Measurements from ENCODE around the gene SFXN3.
A peak's percentile ranks its signal among the peaks of the same experiment; 100 is the strongest.

Gene SFXN3

DNA sequence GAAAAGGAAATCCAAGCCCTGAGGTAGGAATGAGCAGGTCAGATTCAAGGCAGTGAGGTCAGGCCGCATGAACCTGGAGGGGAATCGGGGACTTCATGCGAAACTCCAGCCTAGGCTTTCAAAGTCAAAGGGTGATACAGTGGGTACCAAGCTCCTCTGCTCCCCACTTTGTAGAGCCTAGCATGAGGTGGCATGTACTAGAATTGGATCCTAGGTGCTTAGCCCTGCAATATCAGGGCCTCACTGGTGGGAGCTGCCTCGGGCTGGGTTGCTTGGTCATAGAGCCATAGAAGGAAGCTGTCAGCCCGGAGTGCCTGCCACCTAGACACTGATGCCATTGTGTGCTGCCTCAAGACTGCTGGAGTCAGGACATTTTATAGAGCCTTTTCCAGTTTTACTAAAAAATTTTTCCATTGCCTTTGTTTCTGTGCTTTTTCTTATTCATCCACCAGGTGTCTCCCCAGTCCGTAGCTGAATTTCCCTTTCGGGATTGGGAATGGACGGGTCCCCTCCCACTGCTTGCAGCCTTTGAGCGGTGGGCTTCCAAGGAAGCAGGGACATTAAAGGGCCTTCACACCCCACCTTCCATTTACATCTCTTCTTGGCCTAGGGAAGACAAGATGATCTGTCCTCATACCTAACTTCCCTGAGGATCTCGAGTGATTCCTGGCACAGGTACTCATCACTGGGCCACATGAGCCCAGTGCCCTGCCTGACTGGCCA is 36.9 kb upstream of the SFXN3 start:
- FAIRE-seq: no peak
- no peak for DNase-seq (ENCODE audit: insufficient read length)
- TF ChIP-seq POLR2A (IDR thresholded peaks at IDR 0.05; ENCODE audit: low read depth, low read length) (no peak), POLR2AphosphoS5 (IDR thresholded peaks at IDR 0.05; ENCODE audit: low read depth, low read length) (no peak), TAF1 (IDR thresholded peaks at IDR 0.05; ENCODE audit: borderline replicate concordance, low read depth, low read length) (no peak)

DNA sequence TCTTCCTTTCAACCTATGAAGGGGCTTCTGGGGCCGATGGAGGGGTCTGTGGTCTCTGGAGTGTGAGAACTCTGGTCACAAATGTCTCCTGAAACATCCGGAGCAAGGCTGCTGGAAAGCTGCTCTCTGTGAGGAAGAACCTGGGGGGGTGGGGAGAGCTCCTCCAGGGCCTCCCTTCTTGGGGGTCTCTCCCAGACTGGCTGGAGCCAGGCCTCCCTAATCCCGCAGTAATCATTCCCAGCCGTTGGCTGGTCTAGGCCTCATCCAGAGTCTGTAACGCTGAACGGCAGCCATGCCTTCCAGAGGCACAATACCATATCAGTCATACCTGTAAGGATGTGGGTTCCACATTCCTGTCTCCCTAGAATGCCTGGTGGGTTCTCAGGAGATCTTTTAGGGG is 35.9 kb upstream of the SFXN3 start:
- TF ChIP-seq POLR2AphosphoS5 (IDR thresholded peaks at IDR 0.05; ENCODE audit: low read depth, low read length): no peak
- no peak for TF ChIP-seq POLR2A (IDR thresholded peaks at IDR 0.05; ENCODE audit: low read depth, low read length)
- FAIRE-seq (no peak), DNase-seq (ENCODE audit: insufficient read length) (no peak)

GRCh38 chr10:100996678-100997359 is 34.2 kb upstream of the SFXN3 start:
- FAIRE-seq (no peak), DNase-seq (ENCODE audit: insufficient read length) (peak; percentile 67)
- TF ChIP-seq POLR2A (IDR thresholded peaks at IDR 0.05; ENCODE audit: low read depth, low read length) (no peak), POLR2AphosphoS5 (IDR thresholded peaks at IDR 0.05; ENCODE audit: low read depth, low read length) (no peak), TAF1 (IDR thresholded peaks at IDR 0.05; ENCODE audit: borderline replicate concordance, low read depth, low read length) (no peak)

DNA sequence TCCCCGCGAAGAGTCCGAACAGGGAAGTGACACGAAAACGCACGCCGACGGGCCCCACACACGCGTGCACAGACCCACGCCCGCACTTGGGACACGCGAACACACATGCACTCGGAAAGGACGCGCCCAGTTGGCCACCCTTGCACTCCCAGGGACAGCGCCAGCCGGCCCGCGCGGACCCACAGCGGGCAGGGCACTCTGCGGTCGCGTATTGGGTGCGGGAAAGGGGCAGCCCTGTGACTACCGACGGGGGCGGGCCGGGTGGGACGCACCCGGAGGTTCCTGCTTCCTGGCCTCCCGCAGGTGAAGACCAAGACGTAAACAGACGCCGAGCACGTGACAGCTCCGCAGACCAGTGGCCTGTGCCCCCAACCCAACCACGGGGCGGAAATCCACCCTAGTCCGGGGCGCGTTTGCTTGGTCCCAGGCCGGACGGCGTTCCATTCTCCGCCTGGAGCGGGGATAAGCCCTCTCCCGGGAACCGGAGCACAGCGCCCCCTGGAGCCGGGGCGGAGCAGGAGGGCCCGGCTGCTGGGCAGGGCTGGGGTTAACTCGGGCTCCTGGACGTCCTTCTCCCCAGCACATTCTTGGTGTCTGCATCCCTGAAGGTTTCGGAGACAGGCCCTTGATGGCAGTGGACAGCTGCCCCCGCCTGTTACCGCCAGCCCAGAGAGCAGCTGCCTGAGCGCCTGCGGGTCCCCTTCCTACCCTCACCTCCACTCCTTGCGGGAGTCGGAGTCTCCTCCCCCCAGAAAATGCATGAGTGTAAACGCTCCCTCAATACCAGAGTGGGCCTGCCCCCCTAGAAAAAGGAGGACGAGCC is 33.5 kb upstream of the SFXN3 start:
- DNase-seq (ENCODE audit: insufficient read length) (peak; percentile 80), FAIRE-seq (peak; percentile 42)
- TF ChIP-seq POLR2AphosphoS5 (IDR thresholded peaks at IDR 0.05; ENCODE audit: low read depth, low read length) (no peak), POLR2A (IDR thresholded peaks at IDR 0.05; ENCODE audit: low read depth, low read length) (no peak), TAF1 (IDR thresholded peaks at IDR 0.05; ENCODE audit: borderline replicate concordance, low read depth, low read length) (no peak)

GRCh38 chr10:100998183-100998990 is 32.6 kb upstream of the SFXN3 start:
- no peak for TF ChIP-seq POLR2A (IDR thresholded peaks at IDR 0.05; ENCODE audit: low read depth, low read length)
- DNase-seq (ENCODE audit: insufficient read length): peak; percentile 74
- peak; percentile 92 for FAIRE-seq

DNA sequence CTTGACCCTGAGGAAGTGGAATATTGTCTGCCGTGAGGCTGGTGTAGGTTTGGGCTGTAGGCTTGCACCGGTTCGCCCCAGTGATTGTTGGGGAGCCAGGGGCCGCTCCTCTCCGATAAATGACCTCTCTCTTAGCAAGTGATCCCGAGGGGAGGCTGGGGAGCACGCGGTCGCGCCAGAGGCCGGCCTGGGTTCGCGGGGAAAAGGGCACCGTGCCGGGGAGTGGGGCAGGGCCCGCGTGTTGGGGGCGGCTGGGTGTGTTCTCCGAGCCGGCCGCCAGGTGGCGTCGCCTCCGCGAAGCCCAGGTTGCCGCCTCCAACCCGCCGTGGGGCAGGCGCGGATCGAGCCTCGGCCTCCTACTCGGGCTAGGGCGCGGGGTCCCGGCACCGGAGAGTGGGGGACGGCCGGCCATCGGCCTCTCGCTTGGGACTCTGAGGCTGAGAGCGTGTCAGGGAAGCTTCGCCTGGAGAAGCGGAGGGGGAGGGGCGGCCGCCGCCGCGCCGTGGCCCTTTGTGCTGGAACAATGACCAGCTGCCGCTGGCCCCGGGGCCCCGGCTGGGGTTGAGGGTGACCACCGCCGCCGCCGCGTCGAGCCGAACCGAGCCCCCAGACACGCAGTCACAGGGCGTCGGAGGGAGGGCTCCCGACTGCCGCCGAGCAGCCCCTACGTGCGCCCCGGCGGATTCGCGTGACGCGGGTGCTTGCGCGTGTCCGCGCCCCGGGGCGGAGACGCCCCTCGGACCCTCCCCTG is 31.9 kb upstream of the SFXN3 start:
- FAIRE-seq (no peak), DNase-seq (ENCODE audit: insufficient read length) (peak; percentile 94)
- TF ChIP-seq POLR2AphosphoS5 (IDR thresholded peaks at IDR 0.05; ENCODE audit: low read depth, low read length) (no peak), POLR2A (IDR thresholded peaks at IDR 0.05; ENCODE audit: low read depth, low read length) (0 out of 2 replicates have a peak, but pooled peaks have one; percentile 31)

GRCh38 chr10:100999742-101000126 is 31.3 kb upstream of the SFXN3 start, which contains the start of gene LZTS2:
LZTS2 (plus strand) TSS chr10:100999808; CDS start chr10:101002539, 2,731 bp downstream.
- FAIRE-seq: no peak
- DNase-seq (ENCODE audit: insufficient read length): no peak
- no peak for TF ChIP-seq POLR2AphosphoS5 (IDR thresholded peaks at IDR 0.05; ENCODE audit: low read depth, low read length)
- no peak for TF ChIP-seq TAF1 (IDR thresholded peaks at IDR 0.05; ENCODE audit: borderline replicate concordance, low read depth, low read length)
- no peak for TF ChIP-seq POLR2A (IDR thresholded peaks at IDR 0.05; ENCODE audit: low read depth, low read length)

DNA sequence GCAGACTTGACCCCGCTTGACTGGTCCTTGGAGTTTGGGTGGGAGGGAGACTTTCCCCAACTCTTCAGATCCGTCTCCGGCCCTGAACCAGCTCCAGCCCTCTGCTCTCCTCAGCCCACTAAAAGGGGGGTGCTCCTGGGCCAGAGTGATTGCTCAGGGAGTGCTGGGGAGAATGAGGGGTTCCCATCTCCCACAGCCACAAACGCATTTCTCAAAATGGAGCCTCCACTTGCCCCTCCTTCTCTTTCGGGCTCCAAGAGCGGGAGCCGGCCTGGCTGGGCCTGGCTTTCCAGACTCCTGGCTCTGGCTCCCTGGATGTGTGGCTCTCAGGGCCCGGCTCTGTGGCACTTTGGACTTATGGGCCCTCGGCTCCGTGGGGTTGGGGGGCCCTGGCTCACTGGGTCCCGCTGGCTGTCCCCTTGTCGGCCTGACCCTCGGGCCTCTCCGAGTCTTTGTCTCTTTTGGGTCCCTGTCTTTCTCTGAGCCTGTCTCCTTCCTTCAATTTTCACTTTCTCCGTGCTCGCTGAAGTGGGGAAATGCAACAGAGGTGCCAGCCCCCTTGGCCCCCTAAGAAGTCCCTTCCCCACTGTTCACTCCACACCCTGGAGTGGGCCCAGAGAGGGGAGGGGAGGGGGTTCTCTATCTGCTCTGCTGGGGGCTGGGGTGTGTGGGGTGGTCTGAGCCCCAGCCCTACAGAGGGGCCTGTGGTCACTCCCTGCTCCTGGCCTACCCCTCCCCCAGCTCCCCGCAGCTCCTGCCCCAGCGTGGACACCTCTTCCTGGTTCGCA is 30.7 kb upstream of the SFXN3 start:
- DNase-seq (ENCODE audit: insufficient read length): no peak

DNA sequence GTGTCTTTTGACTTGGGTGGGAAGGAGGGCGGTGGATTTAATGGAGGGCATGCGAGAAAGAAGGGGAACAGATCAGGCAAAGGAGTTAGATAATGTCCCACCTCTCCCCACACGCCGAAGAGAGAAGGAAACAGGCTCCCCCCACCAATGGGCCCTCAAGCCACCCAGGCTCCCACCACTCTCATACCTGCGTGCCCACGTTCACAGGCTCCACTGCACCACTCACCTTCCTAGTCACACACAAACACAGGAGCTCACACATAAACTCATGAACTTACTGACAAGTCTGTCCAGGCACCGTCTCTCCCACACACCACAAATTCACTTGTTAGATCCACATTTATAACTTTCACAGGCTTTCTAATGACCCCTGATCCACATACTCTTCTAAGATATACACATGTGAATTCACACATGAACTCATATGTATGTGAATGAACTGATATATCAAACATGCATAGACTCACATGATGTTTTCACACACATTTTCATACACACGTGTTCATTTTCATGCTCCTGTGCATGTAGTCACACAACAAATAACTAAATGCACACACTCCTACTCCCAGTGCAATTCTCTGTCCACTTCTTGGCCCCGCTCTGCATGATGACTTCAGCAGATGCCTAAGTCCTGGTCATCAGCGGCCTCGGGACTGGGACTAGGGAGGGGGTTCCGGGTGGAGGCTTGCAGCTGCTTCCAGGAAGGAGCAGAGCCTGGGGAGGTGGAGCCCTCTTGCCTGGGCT is 29.9 kb upstream of the SFXN3 start:
- DNase-seq (ENCODE audit: insufficient read length) (no peak), FAIRE-seq (no peak)
- TF ChIP-seq POLR2AphosphoS5 (IDR thresholded peaks at IDR 0.05; ENCODE audit: low read depth, low read length): no peak
- no peak for TF ChIP-seq POLR2A (IDR thresholded peaks at IDR 0.05; ENCODE audit: low read depth, low read length)
- TF ChIP-seq TAF1 (IDR thresholded peaks at IDR 0.05; ENCODE audit: borderline replicate concordance, low read depth, low read length): no peak

More for the DNA sequence above, 30.7 kb upstream of the SFXN3 start:
- TF ChIP-seq POLR2AphosphoS5 (IDR thresholded peaks at IDR 0.05; ENCODE audit: low read depth, low read length): no peak
- no peak for TF ChIP-seq POLR2A (IDR thresholded peaks at IDR 0.05; ENCODE audit: low read depth, low read length)
- TF ChIP-seq TAF1 (IDR thresholded peaks at IDR 0.05; ENCODE audit: borderline replicate concordance, low read depth, low read length): no peak
- FAIRE-seq: no peak
